ENCODE measurements around the gene WNK3. TPM values are rescaled to one million over a fixed set of nuclear protein-coding genes. Genes with fewer than 3 reads are reported as not detected.

Gene WNK3
- total and polyA plus RNA-seq, 2 donors (not counting 1 experiment from before 2014, with no cell fraction given), result 0.12 to 1.2 TPM

- Histone ChIP-seq H3K9ac (ENCODE audit: low read length) (no peak overlapping the region), H3K4me1 (ENCODE audit: control insufficient read depth in 2 of 2, insufficient read depth in 2 of 2, low read length in 2 of 2) (no peaks in the 10 kb centered on the region), H3K27ac (ENCODE audit: low read length in 2 of 2) (no peak overlapping the region), H4K20me1 (ENCODE audit: control insufficient read depth, insufficient read depth, low read length, poor library complexity, severe bottlenecking) (no peaks in the 10 kb centered on the region), H3K79me2 (ENCODE audit: control insufficient read depth, insufficient read depth, low read length) (no peaks in the 10 kb centered on the region), H2AFZ (ENCODE audit: insufficient read depth, low read depth, low read length, poor library complexity, severe bottlenecking) (no peak overlapping the region), H3K4me3 (ENCODE audit: control extremely low read depth in 1 of 5, extremely low read depth in 1 of 5, insufficient read depth in 1 of 5, low read depth in 2 of 5, low read length in 4 of 5) (no peak overlapping the region), H3K27me3 (replicated peaks in 1 of 4; ENCODE audit: control extremely low read depth in 1 of 4, control insufficient read depth in 3 of 4, insufficient read depth in 4 of 4, low read length in 3 of 4) (no peaks in the 10 kb centered on the region), H3K9me3 (ENCODE audit: control extremely low read depth in 1 of 3, control insufficient read depth in 2 of 3, insufficient read depth in 1 of 3, low read length in 2 of 3) (no peaks in the 10 kb centered on the region), H3K36me3 (replicated peaks in 1 of 2; ENCODE audit: control extremely low read depth in 1 of 2, control insufficient read depth in 1 of 2, extremely low read depth in 1 of 2, insufficient read depth in 2 of 2, low read length in 1 of 2) (no peaks in the 10 kb centered on the region), H3K4me2 (replicated peaks; ENCODE audit: low read depth, low read length, poor library complexity, severe bottlenecking) (no peak overlapping the region)
- no peak for TF ChIP-seq EZH2 (IDR thresholded peaks at IDR 0.05; ENCODE audit: borderline replicate concordance, insufficient read depth, low read depth, low read length, poor library complexity, severe bottlenecking)
- no peak for TF ChIP-seq CTCF (IDR thresholded peaks at IDR 0.05)
- H3K27ac Mint-ChIP-seq, result no peak overlapping the region
- no CpG with 5 or more reads among the region's 4 CpGs for WGBS (ENCODE audit: insufficient coverage)
- H3K27me3 Mint-ChIP-seq, result no peaks in the 10 kb centered on the region
- H3K9me3 Mint-ChIP-seq (ENCODE audit: insufficient read depth), result no peaks in the 10 kb centered on the region
- H3K4me3 Mint-ChIP-seq, result no peak overlapping the region
- intact Hi-C loops (cut with micrococcal nuclease), result no loop called here
- DNase-seq (no peak), ATAC-seq (ENCODE audit: low read depth) (no peak)
- ChIA-PET POLR2A (no interaction called here), CTCF (no interaction called here)
- no peaks in the 10 kb centered on the region for H3K4me1 Mint-ChIP-seq
Measured at GRCh38 chrX:54193085-54193821, 164.6 kb downstream of the WNK3 start.

GRCh38 chrX:54184474-54184873 is 173.4 kb downstream of the WNK3 start:
- no peak overlapping the region for H3K4me3 ChIP-seq (ENCODE audit: control extremely low read depth in 1 of 5, extremely low read depth in 1 of 5, insufficient read depth in 1 of 5, low read depth in 2 of 5, low read length in 4 of 5)
- no peak overlapping the region for H2AFZ ChIP-seq (ENCODE audit: insufficient read depth, low read depth, low read length, poor library complexity, severe bottlenecking)
- H3K27me3 ChIP-seq (replicated peaks in 1 of 4; ENCODE audit: control extremely low read depth in 1 of 4, control insufficient read depth in 3 of 4, insufficient read depth in 4 of 4, low read length in 3 of 4), result no peaks in the 10 kb centered on the region
- H3K4me3 Mint-ChIP-seq, result no peak overlapping the region
- ChIA-PET POLR2A (no interaction called here), CTCF (no interaction called here)
- intact Hi-C loops (cut with micrococcal nuclease), result no loop called here
- no peak overlapping the region for H3K4me2 ChIP-seq (replicated peaks; ENCODE audit: low read depth, low read length, poor library complexity, severe bottlenecking)
- H3K36me3 ChIP-seq (replicated peaks in 1 of 2; ENCODE audit: control extremely low read depth in 1 of 2, control insufficient read depth in 1 of 2, extremely low read depth in 1 of 2, insufficient read depth in 2 of 2, low read length in 1 of 2), result peaks cover 0 to under 1% of the 10 kb centered on the region in 2 experiments
- WGBS (ENCODE audit: insufficient coverage), result 100% methylated on average over 2 of the region's 2 CpGs
- no peaks in the 10 kb centered on the region for H3K27me3 Mint-ChIP-seq
- peaks cover 20 to 24% of the 10 kb centered on the region in 2 donors for H3K4me1 ChIP-seq (ENCODE audit: control insufficient read depth in 2 of 2, insufficient read depth in 2 of 2, low read length in 2 of 2)
- H3K27ac Mint-ChIP-seq, result no peak overlapping the region
- ATAC-seq (ENCODE audit: low read depth), result no peak
- TF ChIP-seq CTCF (IDR thresholded peaks at IDR 0.05), result no peak
- TF ChIP-seq EZH2 (IDR thresholded peaks at IDR 0.05; ENCODE audit: borderline replicate concordance, insufficient read depth, low read depth, low read length, poor library complexity, severe bottlenecking), result no peak
- H4K20me1 ChIP-seq (ENCODE audit: control insufficient read depth, insufficient read depth, low read length, poor library complexity, severe bottlenecking), result no peaks in the 10 kb centered on the region
- no peak overlapping the region for H3K9ac ChIP-seq (ENCODE audit: low read length)
- H3K9me3 ChIP-seq (ENCODE audit: control extremely low read depth in 1 of 3, control insufficient read depth in 2 of 3, insufficient read depth in 1 of 3, low read length in 2 of 3), result no peaks in the 10 kb centered on the region
- no peaks in the 10 kb centered on the region for H3K9me3 Mint-ChIP-seq (ENCODE audit: insufficient read depth)
- H3K4me1 Mint-ChIP-seq, result peaks cover 31% of the 10 kb centered on the region
- no peak for DNase-seq
- peaks cover 27% of the 10 kb centered on the region for H3K79me2 ChIP-seq (ENCODE audit: control insufficient read depth, insufficient read depth, low read length)
- no peak overlapping the region for H3K27ac ChIP-seq (ENCODE audit: low read length in 2 of 2)
